ENCODE results near the gene ZNF425. TPM values are rescaled to one million over a fixed set of nuclear protein-coding genes. Genes with fewer than 3 reads are reported as not detected.
A peak's percentile ranks its signal among the peaks of the same experiment; 100 is the strongest.
"Not testable (repeated sequence)": the region's sequence is repeated elsewhere in the genome, so short reads cannot be mapped to it uniquely, and the experiment has no call there.

ZNF425 gene
- total RNA-seq, 2 donors from 2014 or later, result 0.39 to 0.77 TPM

DNA sequence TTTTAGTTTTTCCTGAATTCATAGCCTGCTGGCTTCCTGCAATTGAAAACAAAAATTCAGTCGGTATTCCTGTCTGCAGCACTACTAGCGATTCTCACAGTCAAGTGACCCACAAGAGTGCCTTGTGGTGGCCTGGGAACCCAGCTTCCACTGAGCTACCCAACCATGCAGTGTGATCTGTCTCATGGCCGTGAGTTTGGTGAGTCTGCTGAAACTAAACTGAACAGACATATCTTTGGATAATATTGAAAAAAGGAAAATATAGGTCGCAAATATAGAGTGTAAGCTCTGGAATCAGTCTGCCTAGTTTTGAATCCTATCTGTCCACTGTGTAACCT, 53.7 kb downstream of the ZNF425 start:
- peak overlapping the region; percentile 66 for H3K4me3 Mint-ChIP-seq
- no peaks in the 10 kb centered on the region for H3K9me3 Mint-ChIP-seq
- no peaks in the 10 kb centered on the region for H3K27me3 Mint-ChIP-seq
- peak overlapping the region; percentile 52 for H3K27ac Mint-ChIP-seq
- peaks cover 60% of the 10 kb centered on the region for H3K36me3 Mint-ChIP-seq (ENCODE audit: low read depth)
- H3K4me1 Mint-ChIP-seq, result no peaks in the 10 kb centered on the region
- no peak for ATAC-seq (replicated peaks)

DNA sequence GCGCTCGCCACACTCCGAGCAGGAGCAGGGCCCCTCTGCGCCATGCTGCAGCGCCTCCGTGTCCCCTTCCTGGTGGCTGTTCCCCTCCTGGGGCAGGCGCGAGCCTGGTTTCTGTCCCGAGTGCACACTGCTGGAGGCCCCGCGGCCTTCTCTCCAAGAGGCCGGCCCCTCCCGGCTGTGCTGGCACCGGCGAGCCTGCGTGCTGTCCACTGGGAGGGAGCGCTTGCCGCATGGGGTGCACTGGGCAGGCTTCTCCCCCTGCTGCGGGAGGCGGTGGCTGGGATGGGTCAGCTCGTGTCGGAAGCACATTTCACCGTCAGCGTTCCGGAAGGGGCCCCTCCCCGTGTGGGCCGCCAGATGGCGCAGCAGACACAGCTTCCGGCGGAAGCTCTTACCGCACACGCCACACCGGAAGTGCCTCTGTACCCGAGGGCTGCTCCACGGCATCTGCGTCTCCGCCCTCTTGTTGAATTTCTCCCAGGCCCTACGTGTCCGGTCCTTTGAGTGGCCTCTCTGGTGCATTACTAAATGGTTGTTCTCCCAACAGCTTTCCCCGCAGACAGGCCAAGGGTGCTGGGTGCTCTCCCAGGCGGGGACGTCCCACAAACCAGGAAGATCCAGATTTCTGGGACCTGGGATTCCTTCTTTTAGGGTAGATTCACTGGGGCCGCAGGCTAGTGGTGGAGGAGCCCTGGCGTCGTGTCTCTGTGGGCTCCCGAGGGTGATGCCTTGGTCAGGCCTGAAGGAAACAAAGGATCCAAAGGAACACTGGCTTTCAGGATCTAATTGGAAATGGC, 54.3 kb downstream of the ZNF425 start:
- Mint-ChIP-seq H3K27ac (peak overlapping the region; percentile 52), H3K9me3 (no peaks in the 10 kb centered on the region), H3K4me1 (no peaks in the 10 kb centered on the region), H3K36me3 (ENCODE audit: low read depth) (peaks cover 55% of the 10 kb centered on the region), H3K4me3 (peak overlapping the region; percentile 66), H3K27me3 (no peaks in the 10 kb centered on the region)
- ATAC-seq (replicated peaks), result peak; percentile 95

DNA sequence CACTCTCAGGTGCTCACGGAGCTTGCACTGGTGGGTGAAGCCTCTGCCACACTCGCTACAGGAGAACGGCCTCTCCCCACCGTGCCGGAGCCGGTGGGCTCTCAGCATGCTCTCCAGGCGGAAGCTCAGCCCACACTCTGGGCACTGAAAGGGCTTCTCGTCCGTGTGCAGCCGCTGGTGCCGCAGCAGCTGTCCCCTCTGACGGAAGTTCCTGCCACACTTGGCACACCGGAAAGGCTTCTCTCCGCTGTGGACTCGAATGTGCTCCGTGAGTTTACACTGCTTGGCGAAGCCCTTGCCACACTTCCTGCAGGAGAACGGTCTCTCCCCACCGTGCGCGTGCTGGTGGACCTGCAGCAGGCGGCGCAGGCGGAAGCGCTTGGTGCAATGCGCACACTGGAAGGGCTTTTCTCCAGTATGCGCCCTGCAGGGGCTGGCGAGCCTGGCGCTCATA, 54.9 kb downstream of the ZNF425 start:
- Mint-ChIP-seq H3K9me3 (no peaks in the 10 kb centered on the region), H3K27ac (no peak overlapping the region), H3K36me3 (ENCODE audit: low read depth) (peaks cover 49% of the 10 kb centered on the region), H3K27me3 (no peaks in the 10 kb centered on the region), H3K4me3 (no peak overlapping the region), H3K4me1 (no peaks in the 10 kb centered on the region)
- ATAC-seq (replicated peaks), result no peak

DNA sequence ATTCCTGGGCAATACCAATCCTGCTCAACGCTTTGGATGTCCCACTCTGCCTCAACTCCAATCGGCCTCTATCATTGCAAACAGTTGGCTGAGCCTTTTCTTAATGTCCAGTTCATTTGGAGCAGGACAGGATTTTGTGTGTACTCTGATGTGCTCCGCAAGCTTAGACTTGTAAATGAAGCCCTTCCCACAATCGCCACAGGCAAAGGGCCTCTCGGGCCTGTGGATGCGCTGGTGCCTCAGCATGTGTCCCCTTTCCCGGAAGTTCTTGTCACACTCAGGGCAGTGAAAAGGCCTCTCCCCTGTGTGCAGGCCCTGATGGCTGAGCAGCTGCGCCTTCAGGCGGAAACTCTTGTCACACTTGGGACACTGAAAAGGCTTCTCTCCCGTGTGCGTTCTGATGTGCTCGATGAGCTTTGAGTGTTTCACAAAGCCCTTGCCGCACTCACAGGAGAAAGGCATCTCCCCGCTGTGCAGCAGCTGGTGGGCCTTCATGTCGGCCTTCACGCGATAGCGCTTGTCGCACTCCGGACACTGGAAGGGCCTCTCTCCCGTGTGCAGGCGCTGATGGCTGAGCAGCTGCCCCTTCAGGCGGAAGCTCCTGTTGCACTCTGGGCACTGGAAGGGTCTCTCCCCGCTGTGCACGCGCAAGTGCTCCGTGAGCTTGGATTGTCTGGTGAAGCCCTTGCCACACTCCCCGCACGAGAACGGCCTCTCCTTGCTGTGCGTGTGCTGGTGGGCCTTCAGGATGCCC, 55.6 kb downstream of the ZNF425 start:
- no peak overlapping the region for H3K27ac Mint-ChIP-seq
- no peaks in the 10 kb centered on the region for H3K9me3 Mint-ChIP-seq
- no peak overlapping the region for H3K4me3 Mint-ChIP-seq
- H3K4me1 Mint-ChIP-seq, result no peaks in the 10 kb centered on the region
- H3K36me3 Mint-ChIP-seq (ENCODE audit: low read depth), result peaks cover 49% of the 10 kb centered on the region
- no peak for ATAC-seq (replicated peaks)
- H3K27me3 Mint-ChIP-seq, result no peaks in the 10 kb centered on the region

DNA sequence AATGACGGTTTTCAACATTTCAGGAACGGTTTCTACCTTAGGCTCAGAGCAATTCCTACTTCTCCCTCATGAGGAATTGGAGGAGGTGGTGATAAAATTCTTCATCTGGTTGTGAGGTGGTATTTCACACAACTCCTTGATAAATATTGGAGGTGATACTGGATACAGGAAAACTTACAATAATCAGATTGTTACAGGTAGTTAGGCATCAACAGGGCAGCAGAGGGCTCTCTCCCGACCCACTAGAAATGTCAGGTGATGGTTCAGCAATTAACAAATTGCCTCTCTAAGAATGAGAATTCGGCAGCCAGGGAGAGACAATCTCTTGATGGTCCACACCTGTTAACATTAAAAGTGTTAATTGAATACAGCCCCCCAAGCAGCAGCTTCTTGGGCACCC, 58.3 kb downstream of the ZNF425 start:
- Mint-ChIP-seq H3K4me1 (no peaks in the 10 kb centered on the region), H3K4me3 (no peak overlapping the region), H3K27ac (peak overlapping the region; percentile 33), H3K36me3 (ENCODE audit: low read depth) (peaks cover 36% of the 10 kb centered on the region), H3K9me3 (no peaks in the 10 kb centered on the region), H3K27me3 (no peaks in the 10 kb centered on the region)
- no peak for ATAC-seq (replicated peaks)

DNA sequence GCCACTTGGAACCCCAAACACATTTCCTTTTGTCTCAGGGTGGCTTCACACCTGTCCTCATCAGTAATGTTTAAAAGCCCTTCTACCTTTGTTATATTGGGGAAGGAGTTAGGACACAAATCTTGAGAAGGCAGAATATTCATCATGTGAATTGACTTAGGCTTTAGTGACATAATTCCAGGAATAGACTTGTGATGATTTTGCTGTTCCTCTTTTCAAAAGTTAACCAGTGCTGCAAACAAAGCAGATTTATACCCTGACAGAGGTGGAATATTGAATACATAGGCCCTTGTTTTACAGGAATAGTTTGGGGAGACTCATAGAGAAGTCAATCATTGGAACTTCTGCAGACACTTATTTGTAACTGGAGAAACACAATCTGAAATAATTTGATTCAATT, 62.6 kb downstream of the ZNF425 start:
- H3K9me3 Mint-ChIP-seq, result no peaks in the 10 kb centered on the region
- ATAC-seq (replicated peaks), result no peak
- H3K27ac Mint-ChIP-seq, result no peak overlapping the region
- H3K36me3 Mint-ChIP-seq (ENCODE audit: low read depth), result peaks cover 8% of the 10 kb centered on the region
- H3K27me3 Mint-ChIP-seq, result no peaks in the 10 kb centered on the region
- no peak overlapping the region for H3K4me3 Mint-ChIP-seq
- H3K4me1 Mint-ChIP-seq, result no peaks in the 10 kb centered on the region

DNA sequence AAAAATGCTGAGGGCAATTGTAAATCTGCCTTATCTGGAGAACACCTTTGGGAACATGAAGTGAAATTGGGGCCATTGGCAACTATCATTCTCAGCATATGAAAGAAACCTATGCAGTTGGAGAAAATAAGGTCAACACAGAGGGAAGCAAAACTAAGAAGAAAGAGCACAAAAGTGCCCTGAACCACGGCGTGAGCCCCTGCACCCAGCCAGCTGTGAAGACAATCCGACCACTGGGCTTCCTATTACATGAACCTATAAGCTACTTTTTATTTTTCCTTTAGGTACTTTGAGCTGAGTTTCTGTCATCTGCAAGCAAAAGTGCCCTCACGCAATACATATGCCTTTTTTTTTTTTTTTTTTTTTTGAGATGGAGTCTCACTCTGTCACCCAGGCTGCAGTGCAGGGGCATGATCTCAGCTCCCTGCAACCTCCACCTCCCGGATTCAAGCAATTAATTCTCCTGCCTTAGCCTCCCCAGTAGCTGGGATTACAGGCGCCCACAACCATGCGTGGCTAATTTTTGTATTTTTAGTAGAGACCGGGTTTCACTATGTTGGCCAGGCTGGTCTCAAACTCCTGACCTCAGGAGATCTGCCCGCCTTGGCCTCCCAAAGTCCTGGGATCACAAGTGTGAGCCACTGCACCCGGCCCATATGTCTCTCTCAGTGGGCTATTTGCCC, 63.8 kb downstream of the ZNF425 start:
- not testable (repeated sequence) for H3K9me3 Mint-ChIP-seq; H3K36me3 Mint-ChIP-seq (ENCODE audit: low read depth)

DNA sequence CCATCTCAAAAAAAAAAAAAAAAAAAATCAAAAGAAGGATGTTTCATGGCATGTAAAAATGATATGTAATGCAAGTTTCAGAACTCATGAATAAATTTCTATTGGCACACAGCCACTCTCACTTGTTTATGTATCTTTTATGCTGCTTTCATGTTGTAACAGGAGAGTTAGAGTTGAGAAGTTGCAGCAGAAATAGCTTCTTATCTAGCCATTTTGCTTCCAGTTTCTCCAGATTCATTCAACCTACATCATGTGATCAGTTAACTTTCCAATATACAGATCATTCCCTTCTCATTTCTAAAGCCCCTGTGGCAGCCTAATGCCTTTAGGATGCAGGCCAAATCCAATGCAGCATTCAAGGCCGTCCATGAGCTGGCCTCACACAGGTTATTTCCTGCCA, 66.0 kb downstream of the ZNF425 start:
- H3K4me1 Mint-ChIP-seq, result no peaks in the 10 kb centered on the region
- H3K36me3 Mint-ChIP-seq (ENCODE audit: low read depth), result no peaks in the 10 kb centered on the region
- no peaks in the 10 kb centered on the region for H3K9me3 Mint-ChIP-seq
- no peak for ATAC-seq (replicated peaks)
- H3K27me3 Mint-ChIP-seq, result no peaks in the 10 kb centered on the region
- no peak overlapping the region for H3K27ac Mint-ChIP-seq
- no peak overlapping the region for H3K4me3 Mint-ChIP-seq

More for the DNA sequence above, 63.8 kb downstream of the ZNF425 start:
- not testable (repeated sequence) for H3K27ac Mint-ChIP-seq; ATAC-seq (replicated peaks); H3K4me3 Mint-ChIP-seq; H3K4me1 Mint-ChIP-seq; H3K27me3 Mint-ChIP-seq

DNA sequence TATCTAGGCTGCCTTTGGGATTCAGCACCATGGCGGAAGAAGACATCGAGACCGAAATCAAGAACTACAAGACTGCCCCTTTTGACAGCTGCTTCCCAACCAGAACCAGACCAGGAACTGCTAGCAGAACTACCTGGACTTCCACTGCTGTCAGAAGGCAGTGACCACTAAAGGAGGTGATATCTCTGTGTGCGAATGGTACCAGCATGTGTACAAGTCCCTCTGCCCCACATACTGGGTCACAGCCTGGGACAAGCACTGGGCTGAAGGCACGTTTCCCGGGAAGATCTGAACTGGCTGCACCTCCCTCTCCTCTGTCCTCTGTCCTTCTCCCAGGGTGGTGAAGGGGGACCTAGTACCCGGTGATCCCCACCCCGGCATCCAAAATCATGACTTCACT, 72.2 kb downstream of the ZNF425 start:
- Mint-ChIP-seq H3K27ac (no peak overlapping the region), H3K4me1 (no peaks in the 10 kb centered on the region), H3K36me3 (ENCODE audit: low read depth) (no peaks in the 10 kb centered on the region), H3K27me3 (peaks cover 3% of the 10 kb centered on the region), H3K4me3 (no peak overlapping the region), H3K9me3 (no peaks in the 10 kb centered on the region)
- ATAC-seq (replicated peaks), result no peak

DNA sequence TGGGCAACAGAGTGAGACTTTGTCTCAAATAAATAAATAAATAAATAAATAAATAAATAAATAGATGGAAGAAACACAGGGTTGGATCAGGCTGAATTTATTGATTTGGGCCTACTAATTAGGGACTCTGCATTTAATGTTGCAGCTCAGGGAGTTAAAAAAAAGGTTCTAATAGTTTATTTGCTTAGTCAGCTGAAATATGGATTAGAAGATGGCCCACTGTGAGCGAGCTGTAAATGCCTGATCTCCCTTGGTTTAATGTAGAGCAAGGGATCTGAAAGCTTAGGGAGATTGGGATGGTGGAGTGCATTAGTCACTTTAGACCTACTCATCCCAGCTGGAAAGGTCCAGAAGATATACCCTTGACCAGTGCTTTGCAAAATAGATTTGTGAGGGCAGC, 72.7 kb downstream of the ZNF425 start:
- no peaks in the 10 kb centered on the region for H3K4me1 Mint-ChIP-seq
- H3K27me3 Mint-ChIP-seq, result peaks cover 3% of the 10 kb centered on the region
- no peak for ATAC-seq (replicated peaks)
- H3K9me3 Mint-ChIP-seq, result no peaks in the 10 kb centered on the region
- H3K4me3 Mint-ChIP-seq, result no peak overlapping the region
- H3K27ac Mint-ChIP-seq, result no peak overlapping the region
- H3K36me3 Mint-ChIP-seq (ENCODE audit: low read depth), result no peaks in the 10 kb centered on the region

Other genes starting within 250 kb of the ZNF425 start
- 10 to 100 TPM; 73.2 to 77.5 TPM for gene EZH2, start 242.0 kb downstream of the ZNF425 start, total RNA-seq
- gene PDIA4, start 97.8 kb downstream of the ZNF425 start, total RNA-seq, result 10 to 100 TPM; 54.2 to 95.7 TPM
- 1 to 10 TPM; 4.9 to 5.7 TPM for gene ZNF786, start 35.6 kb downstream of the ZNF425 start, total RNA-seq
- gene ZNF398, start 21.1 kb upstream of the ZNF425 start, total RNA-seq, result 10 to 100 TPM; 11.3 to 13.8 TPM
- gene ZNF282, start 69.2 kb upstream of the ZNF425 start, total RNA-seq, result 100 to 1,000 TPM; 103 to 105 TPM
- 10 to 100 TPM in 1 of 2 donors, 1 to 10 TPM in 1; 9.3 to 19.5 TPM for gene ZNF212, start 113.3 kb upstream of the ZNF425 start, total RNA-seq
- gene ZNF783, start 135.9 kb upstream of the ZNF425 start, total RNA-seq, result 10 to 100 TPM; 12.7 to 17.3 TPM